Rectal smooth muscle tissue (tissue), 1 donor: ENCODE data around the gene EPB41L2.
"Not testable (repeated sequence)": the region's sequence is repeated elsewhere in the genome, so short reads cannot be mapped to it uniquely, and the experiment has no call there.

Source experiments
- H3K27ac ChIP-seq: one replicate; pipeline ENCODE4 v1.7.0; 2013; ENCODE audit warnings: low read depth, low read length, inconsistent platforms
- H3K27me3 ChIP-seq: one replicate; pipeline ENCODE4 v1.7.0; 2013; ENCODE audit warnings: low read length; ENCODE audit not compliant: control insufficient read depth, insufficient read depth
- H3K36me3 ChIP-seq: one replicate; pipeline ENCODE4 v1.7.0; 2013; ENCODE audit warnings: low read length; ENCODE audit not compliant: control insufficient read depth, insufficient read depth
- H3K4me1 ChIP-seq: one replicate; pipeline ENCODE4 v1.7.0; 2013; ENCODE audit warnings: low read length; ENCODE audit not compliant: control insufficient read depth, insufficient read depth
- H3K4me3 ChIP-seq: one replicate; pipeline ENCODE4 v1.7.0; 2013; ENCODE audit warnings: low read length
- H3K9ac ChIP-seq: one replicate; pipeline ENCODE4 v1.7.0; 2013; ENCODE audit warnings: low read length

Gene EPB41L2

DNA sequence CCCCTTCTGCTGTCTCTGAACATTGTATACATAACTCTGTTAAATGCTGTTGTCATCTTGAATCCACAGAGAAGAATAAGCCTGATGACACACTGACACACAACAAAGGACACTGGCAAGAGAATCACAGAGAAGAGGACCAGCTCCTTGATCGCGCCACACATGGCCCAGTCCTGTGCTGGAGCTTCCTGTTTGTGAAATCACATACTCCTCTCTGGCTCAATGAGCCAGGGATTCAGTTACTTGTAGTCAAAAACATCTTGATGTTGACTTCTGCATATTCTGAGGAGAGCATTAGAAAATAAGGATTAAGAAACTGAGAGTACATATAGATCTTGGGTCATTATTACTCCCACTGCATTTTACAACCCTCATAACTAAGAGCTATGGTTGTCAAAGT, 100.1 kb downstream of the EPB41L2 start:
- Histone ChIP-seq H3K27me3 (no peaks in the 10 kb centered on the region), H3K4me3 (no peak overlapping the region), H3K9ac (no peak overlapping the region), H3K4me1 (no peaks in the 10 kb centered on the region), H3K36me3 (no peaks in the 10 kb centered on the region), H3K27ac (no peak overlapping the region)

DNA sequence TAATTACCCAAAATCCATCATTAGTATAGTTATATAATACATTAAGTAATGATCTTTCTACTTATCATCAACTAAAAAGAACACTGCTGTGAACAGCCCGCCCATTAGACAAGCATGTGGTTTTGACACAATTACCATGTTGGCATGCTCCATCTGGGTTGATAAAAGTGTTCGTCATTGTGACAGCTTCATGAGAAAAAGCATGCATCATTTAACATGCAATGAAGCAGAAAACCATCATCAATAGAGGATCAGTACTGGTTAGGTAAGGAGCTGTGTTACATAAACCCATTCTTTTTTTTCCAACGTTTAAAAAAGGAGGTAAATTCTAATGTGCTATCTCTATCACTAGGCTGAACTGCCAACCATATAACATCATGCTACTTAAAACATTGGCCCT, 101.9 kb downstream of the EPB41L2 start:
- Histone ChIP-seq H3K4me3 (no peak overlapping the region), H3K9ac (no peak overlapping the region), H3K27ac (no peak overlapping the region), H3K4me1 (no peaks in the 10 kb centered on the region), H3K36me3 (no peaks in the 10 kb centered on the region), H3K27me3 (no peaks in the 10 kb centered on the region)

DNA sequence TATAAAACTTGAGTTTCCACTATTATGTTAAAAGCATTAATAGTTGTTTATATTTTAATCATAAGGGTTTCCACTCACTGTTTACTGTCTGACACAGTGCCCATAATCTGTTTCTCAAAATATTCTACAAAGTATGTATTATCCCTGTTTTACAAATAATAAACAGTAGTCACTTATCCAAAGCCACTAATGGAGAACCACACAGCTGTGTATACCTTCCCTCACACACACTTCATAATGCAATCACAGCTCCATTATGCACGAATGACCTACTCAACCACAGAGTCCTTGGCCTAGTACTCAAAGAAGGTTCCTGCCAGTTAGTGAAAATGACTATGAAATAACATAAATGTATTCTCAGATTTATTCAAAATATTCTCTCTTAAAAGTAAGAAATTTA, 103.1 kb downstream of the EPB41L2 start:
- Histone ChIP-seq H3K27ac (no peak overlapping the region), H3K36me3 (no peaks in the 10 kb centered on the region), H3K9ac (no peak overlapping the region), H3K4me3 (no peak overlapping the region), H3K27me3 (no peaks in the 10 kb centered on the region), H3K4me1 (no peaks in the 10 kb centered on the region)

- Histone ChIP-seq H3K27ac (no peak overlapping the region), H3K4me1 (no peaks in the 10 kb centered on the region), H3K9ac (no peak overlapping the region), H3K27me3 (no peaks in the 10 kb centered on the region), H3K36me3 (no peaks in the 10 kb centered on the region), H3K4me3 (no peak overlapping the region)
Measured at GRCh38 chr6:130958468-130958867, 104.6 kb downstream of the EPB41L2 start.

GRCh38 chr6:130955755-130956154, 107.3 kb downstream of the EPB41L2 start:
- Histone ChIP-seq H3K4me1 (no peaks in the 10 kb centered on the region), H3K9ac (no peak overlapping the region), H3K27me3 (no peaks in the 10 kb centered on the region), H3K27ac (no peak overlapping the region), H3K36me3 (no peaks in the 10 kb centered on the region), H3K4me3 (no peak overlapping the region)

- Histone ChIP-seq H3K4me1 (no peaks in the 10 kb centered on the region), H3K27me3 (no peaks in the 10 kb centered on the region), H3K4me3 (no peak overlapping the region), H3K9ac (no peak overlapping the region), H3K27ac (no peak overlapping the region), H3K36me3 (no peaks in the 10 kb centered on the region)
Measured at GRCh38 chr6:130949553-130949952, 113.5 kb downstream of the EPB41L2 start.

- H3K4me1 ChIP-seq = no peaks in the 10 kb centered on the region
- no peak overlapping the region for H3K9ac ChIP-seq
- no peaks in the 10 kb centered on the region for H3K27me3 ChIP-seq
- H3K27ac ChIP-seq = no peak overlapping the region
- H3K4me3 ChIP-seq = no peak overlapping the region
- no peaks in the 10 kb centered on the region for H3K36me3 ChIP-seq
Measured at GRCh38 chr6:130947464-130947863, 115.6 kb downstream of the EPB41L2 start.

DNA sequence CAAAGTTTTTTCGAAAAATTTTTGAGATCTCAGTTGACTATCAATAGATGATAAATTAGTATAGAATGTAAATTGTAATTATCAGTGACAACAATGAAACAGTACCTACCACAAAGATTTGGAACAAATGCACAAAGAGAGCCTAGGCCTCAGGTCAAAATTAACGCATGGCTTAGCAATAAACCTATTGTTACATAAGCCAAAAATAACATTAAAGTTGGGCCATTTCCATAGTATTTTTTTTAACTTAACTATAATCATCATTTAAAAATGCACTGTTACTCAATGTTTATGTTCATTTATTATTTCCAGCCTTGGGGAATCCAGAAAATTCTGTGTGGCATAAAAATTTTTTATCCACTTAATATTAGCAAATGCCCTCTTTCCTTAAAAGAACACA, 117.0 kb downstream of the EPB41L2 start:
- Histone ChIP-seq H3K27ac (no peak overlapping the region), H3K36me3 (no peaks in the 10 kb centered on the region), H3K4me1 (no peaks in the 10 kb centered on the region), H3K27me3 (no peaks in the 10 kb centered on the region), H3K4me3 (no peak overlapping the region), H3K9ac (no peak overlapping the region)

DNA sequence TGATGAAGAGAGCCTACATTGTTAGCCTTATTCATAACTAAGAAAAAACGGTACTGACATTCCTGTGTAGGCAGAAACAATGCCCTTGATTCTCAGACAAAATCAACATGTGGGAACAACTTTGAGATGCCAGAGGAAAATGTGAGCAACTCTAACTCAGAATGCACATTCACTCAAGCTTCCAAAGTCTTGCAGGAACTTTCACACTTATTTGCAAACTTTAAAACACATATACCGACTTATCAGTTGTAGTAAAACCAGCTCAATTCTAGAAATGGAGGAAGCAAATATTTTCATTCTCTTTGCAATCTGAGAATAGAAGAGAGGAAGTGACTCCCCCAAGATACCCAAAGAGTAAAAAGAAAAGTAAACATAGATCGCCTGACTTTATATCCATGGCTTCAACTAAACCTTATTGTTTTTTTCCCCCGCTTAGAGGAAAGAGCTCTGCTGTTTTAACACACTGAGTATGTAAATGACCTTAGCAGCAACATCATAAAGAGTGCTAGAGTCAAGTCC, 117.6 kb downstream of the EPB41L2 start:
- H3K4me1 ChIP-seq = no peaks in the 10 kb centered on the region
- H3K27me3 ChIP-seq = no peaks in the 10 kb centered on the region
- no peak overlapping the region for H3K27ac ChIP-seq
- no peaks in the 10 kb centered on the region for H3K36me3 ChIP-seq
- no peak overlapping the region for H3K4me3 ChIP-seq
- no peak overlapping the region for H3K9ac ChIP-seq

DNA sequence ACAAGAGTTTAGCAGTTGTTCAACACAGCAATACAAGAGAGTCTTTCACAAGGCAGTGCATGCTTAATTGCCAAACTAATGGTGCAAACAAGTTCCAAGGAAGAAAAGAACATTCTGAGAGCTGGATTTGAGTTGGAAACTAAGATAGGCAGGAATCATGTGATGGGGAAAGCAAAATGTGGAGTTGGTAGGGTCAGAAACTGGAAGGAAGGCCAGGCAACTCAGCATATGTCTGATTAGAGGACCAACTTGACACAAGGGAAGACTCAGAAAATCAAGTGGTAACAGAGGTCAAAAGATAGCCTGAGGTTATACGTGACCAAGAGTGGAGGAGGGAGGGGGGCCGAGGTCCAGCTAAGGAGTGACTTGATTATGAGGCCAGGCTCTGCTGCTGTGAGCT, 118.6 kb downstream of the EPB41L2 start:
- no peak overlapping the region for H3K4me3 ChIP-seq
- H3K36me3 ChIP-seq = no peaks in the 10 kb centered on the region
- H3K9ac ChIP-seq = no peak overlapping the region
- H3K4me1 ChIP-seq = no peaks in the 10 kb centered on the region
- H3K27ac ChIP-seq = no peak overlapping the region
- H3K27me3 ChIP-seq = no peaks in the 10 kb centered on the region

- H3K9ac ChIP-seq = no peak overlapping the region
- no peaks in the 10 kb centered on the region for H3K4me1 ChIP-seq
- no peak overlapping the region for H3K27ac ChIP-seq
- no peak overlapping the region for H3K4me3 ChIP-seq
- no peaks in the 10 kb centered on the region for H3K27me3 ChIP-seq
- H3K36me3 ChIP-seq = no peaks in the 10 kb centered on the region
Measured at GRCh38 chr6:130943738-130944137, 119.3 kb downstream of the EPB41L2 start.

- not testable (repeated sequence) for H3K36me3 ChIP-seq, H3K4me1 ChIP-seq, H3K27me3 ChIP-seq, H3K9ac ChIP-seq, H3K4me3 ChIP-seq, H3K27ac ChIP-seq
Measured at GRCh38 chr6:130942752-130943151, 120.3 kb downstream of the EPB41L2 start.

DNA sequence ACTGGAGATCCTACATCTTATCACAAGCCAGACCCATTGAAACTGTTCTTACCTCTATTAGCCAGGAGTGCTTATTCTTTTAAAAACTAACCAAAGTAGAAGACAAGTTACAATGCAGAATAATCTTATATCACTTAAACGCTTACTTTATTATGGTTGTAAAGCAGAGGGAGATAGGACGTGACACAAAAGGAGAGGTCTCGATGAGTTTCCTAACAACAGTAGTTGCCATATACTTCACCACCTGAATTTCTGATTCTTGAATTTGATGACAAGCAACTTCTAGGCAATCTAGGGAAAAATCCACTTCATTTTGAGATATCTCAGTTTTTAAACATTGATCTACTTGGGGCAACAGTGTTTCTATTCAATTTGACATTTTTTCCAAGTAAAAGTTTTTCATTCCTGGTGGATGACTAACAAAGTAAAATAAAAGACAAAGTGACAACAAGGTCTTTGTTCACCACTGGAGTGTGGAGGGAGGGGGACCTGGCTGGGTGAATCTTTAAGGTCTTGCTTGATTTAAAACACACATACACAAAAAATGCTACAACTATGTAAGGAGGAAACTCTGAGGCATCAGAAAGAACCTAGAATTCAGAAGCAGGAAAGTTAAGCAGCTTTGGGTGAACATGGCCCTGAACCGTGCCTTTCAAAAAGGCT, 125.0 kb downstream of the EPB41L2 start:
- Histone ChIP-seq H3K4me3 (no peak overlapping the region), H3K9ac (no peak overlapping the region), H3K36me3 (no peaks in the 10 kb centered on the region), H3K27ac (no peak overlapping the region), H3K4me1 (no peaks in the 10 kb centered on the region), H3K27me3 (no peaks in the 10 kb centered on the region)
